GM19240 (cell line): ENCODE measurements around the gene SLC5A1.

ENCODE experiments used
- DNase-seq: peaks from one replicate; pipeline ENCODE4 v3.0.0; 2011; ENCODE audit warnings: low spot score; ENCODE audit not compliant: insufficient read length

SLC5A1 gene

DNA sequence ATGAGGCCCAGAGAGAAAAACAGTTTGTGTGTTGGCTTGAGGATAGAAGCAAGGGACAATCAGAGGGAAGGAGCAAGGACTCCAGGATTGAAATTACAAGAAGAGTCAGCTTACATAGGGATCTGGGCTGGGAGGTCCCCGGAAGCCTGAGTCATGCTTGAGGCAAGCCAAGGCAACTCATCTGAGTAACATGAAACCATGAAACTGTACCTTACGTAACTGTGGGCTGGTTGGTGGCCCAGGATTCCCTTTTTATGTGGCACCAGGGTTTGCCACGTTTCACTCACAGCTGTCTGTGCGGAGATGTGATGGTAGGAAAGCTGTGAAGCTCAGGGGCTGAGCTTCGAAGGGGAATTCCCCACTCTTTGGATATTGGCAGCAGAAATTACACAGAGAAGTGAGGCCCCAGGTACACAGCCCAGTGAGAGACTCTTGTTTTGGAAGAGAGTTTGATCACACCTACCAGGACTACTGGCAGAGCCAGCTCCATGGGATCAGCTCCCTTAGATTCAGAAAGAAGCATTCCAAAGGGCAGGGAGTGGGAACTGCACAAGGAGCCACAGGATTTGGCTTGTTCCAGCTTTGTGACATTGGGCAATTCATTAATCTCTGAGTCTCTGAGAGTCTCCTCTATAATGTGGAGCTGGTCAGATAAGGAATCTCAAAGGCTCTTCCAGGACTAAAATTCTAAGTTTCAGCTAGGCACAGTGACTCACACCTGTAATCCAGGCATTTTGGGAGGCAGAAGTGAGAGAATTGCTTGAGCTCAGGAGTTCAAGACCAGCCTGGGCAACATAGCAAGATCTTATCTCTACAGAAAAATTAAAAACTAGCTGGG, 7.8 kb downstream of the SLC5A1 start:
- DNase-seq, result peak; percentile 8

- no peak for DNase-seq
Observed at GRCh38 chr22:32052244-32052643, 9.2 kb downstream of the SLC5A1 start.

- DNase-seq, result no peak
Observed at GRCh38 chr22:32052936-32053791, 10.1 kb downstream of the SLC5A1 start.

DNA sequence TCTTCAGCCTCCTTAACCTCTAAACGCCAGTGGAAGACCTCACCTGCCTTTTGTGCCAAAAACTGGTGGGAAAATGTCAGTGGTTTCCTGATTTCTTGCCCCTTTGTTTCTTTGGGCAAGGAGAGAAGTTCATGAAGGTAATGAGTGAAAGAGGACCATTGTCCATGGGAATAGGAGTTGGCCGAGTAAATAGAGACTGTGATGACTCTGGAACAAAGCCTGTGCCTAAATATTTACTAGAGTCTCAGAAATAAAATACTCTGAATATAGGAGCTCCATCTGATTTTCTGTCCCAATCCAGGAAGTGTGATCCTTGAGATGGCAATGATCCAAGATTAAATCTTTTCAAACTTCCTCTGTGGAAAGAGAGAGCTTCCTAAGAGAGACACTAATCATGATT, 12.0 kb downstream of the SLC5A1 start:
- DNase-seq, result no peak

GRCh38 chr22:32058656-32059260, 15.7 kb downstream of the SLC5A1 start:
- no peak for DNase-seq

DNA sequence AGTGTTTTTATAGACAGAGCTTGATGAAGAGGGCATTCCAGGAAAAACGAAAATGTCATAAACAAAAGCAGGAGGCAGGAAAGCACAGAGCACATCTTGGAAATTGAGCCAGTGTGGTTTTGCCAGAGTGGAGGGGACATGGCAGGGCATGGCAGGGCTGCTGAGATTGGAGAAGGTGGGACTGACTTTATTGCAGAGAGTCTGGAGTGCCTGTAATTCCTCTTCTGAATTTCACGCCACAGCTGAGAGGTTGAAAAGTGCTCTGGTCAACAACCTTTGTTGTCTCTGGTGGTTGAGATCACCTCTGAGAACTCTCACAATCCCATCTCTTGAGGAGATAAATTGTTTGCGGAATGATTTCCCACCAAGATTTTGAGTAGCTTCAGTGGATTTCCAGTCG, 16.4 kb downstream of the SLC5A1 start:
- DNase-seq, result no peak

DNA sequence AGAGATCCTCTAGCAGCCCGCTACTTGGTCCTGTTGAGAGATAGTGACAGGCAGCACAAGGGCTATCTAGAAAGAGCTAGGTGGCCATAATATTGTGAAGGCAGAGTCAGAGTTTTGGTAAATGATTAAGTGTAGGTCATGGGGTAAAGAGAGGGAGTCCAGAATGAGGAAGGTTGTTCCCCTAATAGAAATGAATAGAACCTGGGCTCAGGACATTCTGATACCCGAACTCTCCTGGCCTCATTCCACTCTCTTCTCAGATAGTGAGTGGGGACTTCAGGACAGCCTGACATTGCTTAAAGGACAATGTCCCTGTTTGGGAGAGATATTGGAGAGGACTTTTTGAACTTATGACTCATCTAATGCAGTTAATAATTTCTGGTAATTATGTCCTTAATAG, 20.6 kb downstream of the SLC5A1 start:
- no peak for DNase-seq

GRCh38 chr22:32066820-32067219, 23.8 kb downstream of the SLC5A1 start:
- DNase-seq, result no peak

DNA sequence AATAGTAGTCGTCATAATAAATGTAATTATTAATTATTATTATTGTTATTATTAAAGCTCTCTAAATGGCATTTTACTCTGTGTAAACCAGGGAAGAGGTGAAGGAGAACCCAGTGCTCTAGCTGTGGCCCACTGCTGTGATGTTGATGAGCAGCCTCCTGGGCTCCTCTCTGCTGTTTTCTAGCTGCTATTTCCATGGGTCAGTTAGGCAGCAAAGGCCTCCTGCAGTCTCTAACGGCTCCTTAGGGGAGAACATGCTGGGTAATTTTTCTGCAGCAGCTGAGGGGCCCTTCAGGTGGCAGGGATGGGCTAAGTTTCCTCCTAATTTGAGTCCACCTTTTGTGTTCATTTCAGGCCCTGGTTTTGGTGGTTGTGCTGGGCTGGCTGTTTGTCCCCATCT, 24.6 kb downstream of the SLC5A1 start:
- DNase-seq, result no peak

- DNase-seq, result no peak
Observed at GRCh38 chr22:32069579-32070372, 26.7 kb downstream of the SLC5A1 start.

DNA sequence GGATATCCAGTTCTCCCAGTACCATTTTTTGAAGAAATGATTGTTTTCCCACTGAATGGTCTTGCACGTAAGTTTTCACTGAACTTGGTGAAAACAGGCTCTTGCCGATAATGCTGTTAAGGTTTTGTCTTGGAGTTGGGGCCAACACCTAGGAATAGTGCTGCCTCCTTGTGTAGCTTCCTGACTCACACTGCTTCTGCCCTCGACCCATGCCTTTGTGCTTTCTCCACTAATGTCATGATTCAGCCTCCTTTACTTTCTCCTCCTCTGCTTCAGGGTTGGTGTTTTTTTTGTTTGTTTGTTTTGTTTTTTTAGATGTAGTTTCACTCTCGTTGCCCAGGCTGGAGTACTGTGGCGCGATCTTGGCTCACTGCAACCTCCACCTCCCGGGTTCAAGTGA, 30.2 kb downstream of the SLC5A1 start:
- DNase-seq, result no peak

DNA sequence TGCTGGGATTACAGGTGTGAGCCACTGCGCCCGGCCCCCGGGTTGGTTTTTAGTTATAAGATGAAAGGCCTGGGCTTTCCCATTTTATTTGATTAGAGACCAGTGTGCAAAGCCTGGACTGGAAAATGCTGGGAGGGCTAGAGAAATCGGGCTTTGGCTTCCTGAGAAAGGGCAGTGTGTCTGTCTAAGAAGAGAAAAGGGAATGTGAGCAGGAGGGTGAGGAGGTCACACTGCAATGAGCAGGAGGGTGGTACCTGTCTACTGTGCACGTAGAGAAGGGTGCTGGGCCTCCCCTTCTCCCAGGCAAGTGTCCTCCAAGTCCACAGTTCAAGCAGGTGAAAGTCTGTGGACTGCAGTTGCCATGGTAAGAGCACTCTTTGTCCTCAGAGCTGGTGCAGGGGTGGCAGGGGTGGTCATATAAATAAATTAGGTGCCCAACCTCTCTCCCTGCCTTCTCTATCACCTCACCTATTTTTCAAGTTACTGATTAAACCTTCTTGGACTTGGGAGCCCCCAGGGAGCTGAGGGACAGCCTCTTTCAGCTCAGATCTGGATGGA, 30.8 kb downstream of the SLC5A1 start:
- no peak for DNase-seq

- DNase-seq, result no peak
Observed at GRCh38 chr22:32075997-32076760, 33.1 kb downstream of the SLC5A1 start.

- DNase-seq, result no peak
Observed at GRCh38 chr22:32076761-32077084, 33.7 kb downstream of the SLC5A1 start.

- DNase-seq, result no peak
Observed at GRCh38 chr22:32077151-32077550, 34.1 kb downstream of the SLC5A1 start.

- no peak for DNase-seq
Observed at GRCh38 chr22:32079130-32080089, 36.3 kb downstream of the SLC5A1 start.

GRCh38 chr22:32080904-32081303, 37.8 kb downstream of the SLC5A1 start:
- peak; percentile 19 for DNase-seq

DNA sequence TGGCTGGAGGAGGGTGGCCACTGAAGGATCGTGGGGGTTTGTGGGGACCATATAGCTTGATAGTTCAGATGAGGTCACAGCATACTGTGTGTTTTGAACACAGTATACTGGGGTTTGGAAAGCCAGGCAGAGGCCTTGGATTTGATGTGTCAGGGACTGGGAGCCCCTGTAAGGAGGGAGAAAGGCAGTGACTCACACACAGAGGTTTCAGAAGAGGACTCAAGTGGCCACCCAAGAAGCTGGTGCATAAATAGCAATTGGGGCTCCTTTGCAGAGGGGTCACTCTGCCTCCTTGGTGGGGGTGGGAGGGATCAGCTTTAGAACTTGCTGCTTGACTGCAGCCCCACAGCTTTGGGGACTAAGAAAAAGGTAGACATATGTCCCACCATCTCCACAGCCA, 39.3 kb downstream of the SLC5A1 start:
- no peak for DNase-seq

- DNase-seq, result no peak
Observed at GRCh38 chr22:32083000-32083399, 39.9 kb downstream of the SLC5A1 start.
